HG03175 (cell line): ENCODE data around the gene GIMAP5.
"Not testable (repeated sequence)": the region's sequence is repeated elsewhere in the genome, so short reads cannot be mapped to it uniquely, and the experiment has no call there.

ENCODE experiments used
- ATAC-seq: cut with Tn5 transposase; IDR thresholded peaks from one replicate; pipeline ENCODE4 v1.9.1; 2021; ENCODE audit warnings: mild to moderate bottlenecking, moderate library complexity; ENCODE audit not compliant: unreplicated experiment

GIMAP5 gene

DNA sequence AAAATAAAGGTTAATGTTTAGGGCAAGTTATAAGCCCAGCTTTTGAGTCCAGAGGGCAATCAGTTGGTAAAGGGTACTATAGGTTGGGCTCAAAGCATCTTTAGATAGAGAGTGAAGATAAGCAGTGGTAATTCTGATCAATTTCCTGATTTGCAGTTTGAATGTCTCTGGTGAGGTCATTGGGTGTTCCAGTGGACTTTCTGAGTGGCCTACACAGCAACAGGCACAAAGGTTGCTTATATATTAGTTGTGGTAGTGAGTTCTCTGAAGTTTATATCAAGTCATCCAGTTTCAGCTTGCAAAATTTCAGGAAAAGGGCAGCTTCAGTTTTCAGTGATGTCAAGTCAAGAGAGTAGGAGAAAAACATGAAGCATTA lies 29.1 kb downstream of the GIMAP5 start:
- ATAC-seq, result no peak

GRCh38 chr7:150769768-150770167 lies 32.5 kb downstream of the GIMAP5 start:
- ATAC-seq, result no peak

DNA sequence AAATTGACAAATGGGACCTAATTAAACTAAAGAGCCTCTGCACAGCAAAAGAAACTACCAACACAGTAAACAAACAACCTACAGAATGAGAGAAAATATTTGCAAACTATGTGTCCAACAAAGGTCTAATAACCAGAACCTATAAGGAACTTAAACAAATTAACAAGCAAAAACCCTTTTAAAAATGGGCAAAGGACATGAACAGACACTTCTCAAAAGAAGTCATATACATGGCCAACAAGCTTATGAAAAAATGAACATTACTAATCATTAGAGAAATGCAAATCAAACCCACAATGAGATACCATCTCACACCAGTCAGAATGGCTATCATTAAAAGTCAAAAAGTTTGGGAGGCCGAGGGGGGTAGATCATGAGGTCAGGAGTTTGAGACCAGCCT lies 36.9 kb downstream of the GIMAP5 start:
- ATAC-seq, result not testable (repeated sequence)

GRCh38 chr7:150778014-150778737 lies 41.0 kb downstream of the GIMAP5 start:
- ATAC-seq, result no peak

- no peak for ATAC-seq
These were observed 41.6 kb downstream of the GIMAP5 start for GRCh38 chr7:150778738-150779301.

DNA sequence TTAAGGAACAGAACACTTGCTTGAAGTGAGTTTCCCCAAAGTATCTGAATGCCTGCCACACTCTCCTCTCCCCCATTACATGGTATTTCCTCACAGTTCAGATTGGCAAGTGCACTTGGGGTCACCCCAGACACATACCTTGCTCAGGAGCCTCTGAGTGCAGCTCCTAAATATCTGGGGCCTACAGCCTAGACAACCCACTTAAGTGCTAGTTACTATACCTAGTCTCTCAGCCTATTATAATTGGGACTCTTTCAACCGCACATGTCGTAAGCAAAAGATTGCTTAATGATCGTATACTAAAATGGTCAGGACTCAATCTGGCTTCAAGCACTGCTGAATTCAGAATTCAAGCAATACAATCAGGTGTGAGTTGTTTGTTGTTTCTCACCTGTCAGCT lies 43.1 kb downstream of the GIMAP5 start:
- no peak for ATAC-seq

GRCh38 chr7:150781103-150781502 lies 43.9 kb downstream of the GIMAP5 start:
- ATAC-seq, result no peak

GRCh38 chr7:150781961-150782360 lies 44.7 kb downstream of the GIMAP5 start:
- ATAC-seq, result no peak

GRCh38 chr7:150784120-150784736 lies 47.0 kb downstream of the GIMAP5 start:
- no peak for ATAC-seq

DNA sequence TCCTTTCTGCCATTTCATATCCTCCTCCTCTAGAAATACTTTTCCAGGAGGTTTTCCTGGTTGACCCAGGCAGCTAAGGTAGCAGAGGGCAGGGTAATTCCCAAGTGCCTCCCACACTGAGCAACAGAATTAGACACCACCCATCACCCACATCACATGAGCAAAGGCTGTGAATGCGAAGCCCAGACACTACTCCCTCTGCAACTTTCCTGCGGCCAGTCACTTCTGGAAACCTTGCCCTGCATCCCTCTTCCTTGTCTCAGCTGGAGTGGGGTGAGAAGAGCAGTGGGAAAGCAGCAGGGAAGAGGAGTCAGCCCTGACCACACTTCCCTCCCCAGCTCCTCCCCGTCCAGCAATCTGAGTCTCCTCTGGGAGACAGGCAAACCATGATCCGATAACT lies 47.7 kb downstream of the GIMAP5 start:
- ATAC-seq, result no peak

GRCh38 chr7:150787321-150788281 lies 50.4 kb downstream of the GIMAP5 start:
- ATAC-seq, result peak; percentile 66

DNA sequence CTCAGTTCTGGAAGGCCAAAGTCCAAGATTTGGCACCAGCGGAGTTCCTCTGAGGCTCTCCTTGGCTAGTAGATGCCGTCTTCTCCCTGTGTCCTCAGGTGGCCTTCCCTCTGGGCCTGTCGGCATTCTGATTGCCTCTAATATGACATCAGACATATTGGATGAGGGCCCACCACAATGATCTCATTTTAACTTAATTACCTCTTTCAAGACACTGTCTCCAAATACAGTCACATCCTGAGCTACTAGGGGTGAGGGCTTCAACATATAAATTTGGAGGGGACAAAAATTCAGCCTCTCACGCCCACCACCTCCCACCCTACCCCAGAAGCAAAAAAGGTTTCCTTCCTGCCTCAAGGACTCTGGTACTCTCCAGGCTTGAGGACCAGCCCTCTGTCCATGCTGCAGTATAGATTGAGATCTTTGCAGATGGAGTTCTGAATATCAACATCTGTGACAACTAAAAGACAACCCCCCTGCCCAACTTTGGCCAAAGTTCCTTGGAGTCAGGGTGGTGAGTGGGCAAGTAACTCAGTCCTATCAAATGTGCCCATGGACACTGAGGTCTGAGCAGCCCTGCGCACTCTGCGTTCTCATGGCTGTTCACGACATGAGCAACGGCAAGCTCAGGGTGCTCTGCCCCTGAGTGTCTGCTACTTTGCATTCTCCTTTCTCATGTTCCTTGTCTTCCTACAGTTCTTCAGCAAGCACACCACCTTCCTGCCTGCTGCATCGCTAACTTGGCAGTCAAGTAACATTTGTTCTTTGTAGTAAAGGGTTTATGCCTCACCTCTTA lies 51.5 kb downstream of the GIMAP5 start:
- ATAC-seq, result no peak

GRCh38 chr7:150790416-150791075 lies 53.3 kb downstream of the GIMAP5 start:
- no peak for ATAC-seq

DNA sequence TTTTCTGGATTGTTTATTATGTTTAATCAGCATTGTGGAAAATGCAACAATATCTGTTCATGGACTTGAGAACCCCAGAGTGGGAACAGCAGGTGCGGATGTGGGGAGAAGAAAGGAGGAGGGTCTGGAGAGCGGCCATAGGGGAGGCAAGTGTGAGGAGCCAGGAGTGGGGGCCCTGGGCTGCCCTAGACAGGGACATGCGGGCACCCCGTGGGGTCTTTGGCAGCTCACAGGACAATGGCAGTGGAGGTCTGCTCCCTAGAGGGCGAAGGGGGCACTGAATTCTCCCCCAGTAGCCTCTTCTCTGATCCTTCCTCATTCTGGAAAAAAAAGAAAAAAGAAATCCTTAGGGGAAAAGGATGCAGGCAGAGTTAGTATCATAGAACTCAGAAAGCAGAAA lies 54.1 kb downstream of the GIMAP5 start:
- ATAC-seq, result no peak

GRCh38 chr7:150791746-150792452 lies 54.7 kb downstream of the GIMAP5 start:
- ATAC-seq, result no peak
